HG02840 (cell line): ENCODE measurements around the gene BMPR1A.

Source experiments
- ATAC-seq: cut with Tn5 transposase; IDR thresholded peaks from one replicate; pipeline ENCODE4 v1.9.1; 2021; ENCODE audit warnings: mild to moderate bottlenecking, moderate library complexity, moderate number of reproducible peaks; ENCODE audit not compliant: unreplicated experiment, low FRiP score

The BMPR1A gene

DNA sequence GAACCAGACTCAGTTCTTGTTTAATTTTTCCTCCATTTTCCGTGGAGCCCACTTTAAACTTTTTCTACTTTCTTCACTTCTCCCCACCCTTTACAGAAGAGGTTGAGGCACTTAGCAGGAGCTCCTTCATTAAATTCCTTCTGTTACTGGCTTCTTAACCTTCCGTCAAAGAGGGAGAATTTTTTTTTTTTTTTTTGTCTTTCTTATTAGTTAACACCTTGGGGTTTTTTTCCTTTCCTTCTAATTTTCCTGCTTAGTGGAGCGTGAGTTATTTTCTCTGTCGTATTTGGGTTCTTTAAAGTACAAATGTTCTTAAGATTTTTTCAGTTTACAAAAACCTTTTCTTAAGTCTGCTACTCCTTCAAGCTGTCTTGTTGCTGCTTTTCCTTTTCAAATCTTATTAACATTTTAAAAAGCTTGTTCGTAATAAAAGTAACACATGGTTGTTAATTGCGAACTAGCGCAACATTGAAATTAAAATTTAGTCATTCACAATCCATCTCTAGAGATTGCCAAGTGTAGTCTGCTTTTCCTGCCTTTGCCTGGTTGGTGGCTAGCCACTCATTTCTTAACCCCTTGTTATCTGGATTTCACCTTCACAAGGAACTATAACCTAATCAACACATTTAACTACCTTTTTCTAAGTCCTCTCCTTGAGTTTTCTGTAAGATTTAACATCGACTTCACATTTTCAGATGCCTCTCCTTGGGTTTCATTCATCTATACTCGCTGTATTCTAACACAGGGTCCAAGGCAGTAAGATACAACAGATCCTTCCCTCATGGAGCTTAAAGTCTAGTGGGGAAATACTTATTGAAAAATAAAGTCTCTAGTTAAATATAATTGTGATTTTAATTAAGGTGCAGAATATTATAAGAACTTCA, 2.0 kb downstream of the BMPR1A start:
- no peak for ATAC-seq

DNA sequence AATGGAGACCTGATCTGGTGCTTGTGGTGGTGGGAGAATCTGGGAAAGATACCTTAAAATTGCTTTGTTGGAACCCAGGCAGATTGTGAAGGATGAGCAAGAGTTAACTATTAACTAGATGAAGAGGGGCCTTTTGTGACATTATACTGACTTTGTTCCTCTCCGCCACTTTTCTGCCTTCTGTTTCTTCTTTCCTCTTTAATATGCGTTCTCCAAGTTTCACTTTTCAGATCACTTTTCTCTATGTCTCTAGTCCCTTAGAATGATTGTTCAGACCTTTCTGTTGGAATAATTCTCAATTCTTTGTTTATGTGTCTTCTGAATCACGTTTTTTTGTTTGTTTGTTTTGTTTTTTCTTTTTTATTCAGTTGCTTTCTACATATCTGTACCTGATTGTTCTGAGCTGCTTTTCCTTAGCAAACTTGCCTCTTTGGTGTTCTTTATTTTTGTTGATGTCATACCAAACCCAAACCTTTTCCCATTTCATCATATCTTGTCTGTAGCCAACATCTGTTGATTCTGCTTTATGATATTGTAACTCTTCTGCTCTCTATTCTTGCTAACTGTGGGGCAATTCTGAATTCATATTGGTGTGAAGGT, 2.8 kb downstream of the BMPR1A start:
- ATAC-seq: no peak

DNA sequence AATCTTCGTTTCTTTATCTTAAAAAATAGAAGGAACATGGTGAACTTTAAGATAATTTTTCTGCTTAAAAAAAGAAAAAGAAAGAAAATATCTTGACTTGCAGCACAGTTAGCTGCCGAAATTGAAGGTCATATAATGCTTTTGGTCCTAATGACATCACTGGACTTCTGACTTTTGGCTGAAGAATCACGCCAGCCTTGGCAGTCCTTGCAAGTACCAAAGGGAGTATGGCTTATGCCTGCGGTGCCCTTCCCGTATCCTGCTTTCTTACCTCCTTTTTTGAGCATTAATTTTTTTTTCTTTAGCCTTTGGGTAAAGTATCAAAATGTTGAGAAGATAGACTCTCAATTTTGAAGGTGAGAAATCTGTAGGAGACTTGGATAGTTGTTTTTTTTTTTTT, 7.0 kb downstream of the BMPR1A start:
- ATAC-seq: no peak

DNA sequence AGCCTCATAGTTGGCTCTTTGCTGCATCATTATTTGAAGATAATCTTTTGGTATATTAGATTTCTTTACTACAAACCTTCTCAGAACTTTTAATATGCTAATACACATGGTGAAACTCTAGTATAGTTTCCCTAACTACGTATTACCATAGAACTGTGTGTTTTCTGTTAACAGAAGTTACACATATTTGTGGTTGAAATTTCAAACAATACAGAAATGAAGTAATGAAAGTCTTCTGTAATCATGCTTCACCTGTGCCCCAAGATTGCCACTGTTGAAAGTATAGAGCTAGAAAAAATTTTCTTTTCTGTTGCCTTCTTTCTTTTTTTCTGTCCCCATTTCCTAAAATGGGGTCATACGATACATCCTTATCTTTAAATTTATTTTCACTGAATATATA, 9.1 kb downstream of the BMPR1A start:
- ATAC-seq: no peak

DNA sequence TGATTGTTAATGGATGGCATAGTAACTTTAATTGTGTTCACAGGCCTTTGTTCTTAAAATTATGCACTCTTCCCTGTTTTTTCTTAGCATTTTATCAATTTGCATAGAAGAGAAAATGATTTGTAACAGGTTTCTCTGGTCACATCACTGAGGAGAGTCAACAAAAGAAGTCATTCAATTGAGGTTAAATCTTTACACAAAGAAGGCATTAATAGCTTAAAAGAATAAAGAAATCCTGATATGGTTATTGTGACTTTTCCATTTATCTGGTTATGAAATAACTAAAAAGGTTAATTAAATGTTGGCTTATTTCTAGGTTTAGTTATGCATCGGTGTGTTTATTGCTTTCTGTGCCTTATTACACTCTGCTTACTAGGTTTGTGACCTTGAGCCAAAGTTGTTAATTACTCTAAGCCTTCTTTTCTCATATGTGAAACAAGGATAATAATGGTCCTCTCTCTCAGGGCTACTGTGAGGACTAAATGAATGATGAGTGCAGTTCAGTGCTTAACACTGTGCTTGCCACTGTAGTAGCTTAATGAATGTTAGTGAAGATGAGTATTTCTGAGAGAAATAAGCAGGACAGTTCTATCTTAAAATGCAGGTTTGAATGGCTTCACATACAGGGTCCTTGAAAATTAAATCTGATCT, 12.1 kb downstream of the BMPR1A start:
- no peak for ATAC-seq

DNA sequence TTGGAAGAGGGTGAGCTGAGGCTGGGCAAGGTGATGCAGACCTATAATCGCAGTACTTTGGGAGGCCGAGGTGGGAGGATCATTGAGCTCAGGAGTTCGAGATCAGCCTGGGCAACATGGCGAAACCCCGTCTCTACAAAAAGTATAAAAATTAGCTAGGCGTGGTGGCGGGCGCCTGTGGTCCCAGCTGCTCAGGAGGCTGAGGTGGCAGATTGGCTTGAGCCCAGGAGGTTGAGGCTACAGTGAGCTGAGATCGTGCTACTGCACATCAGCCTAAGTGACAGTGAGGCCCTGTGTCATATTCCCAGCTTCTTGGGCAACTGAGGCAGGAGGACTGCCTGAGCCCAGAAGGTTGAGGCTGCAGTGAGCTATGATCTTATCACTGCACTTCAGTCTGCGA, 13.6 kb downstream of the BMPR1A start:
- no peak for ATAC-seq

DNA sequence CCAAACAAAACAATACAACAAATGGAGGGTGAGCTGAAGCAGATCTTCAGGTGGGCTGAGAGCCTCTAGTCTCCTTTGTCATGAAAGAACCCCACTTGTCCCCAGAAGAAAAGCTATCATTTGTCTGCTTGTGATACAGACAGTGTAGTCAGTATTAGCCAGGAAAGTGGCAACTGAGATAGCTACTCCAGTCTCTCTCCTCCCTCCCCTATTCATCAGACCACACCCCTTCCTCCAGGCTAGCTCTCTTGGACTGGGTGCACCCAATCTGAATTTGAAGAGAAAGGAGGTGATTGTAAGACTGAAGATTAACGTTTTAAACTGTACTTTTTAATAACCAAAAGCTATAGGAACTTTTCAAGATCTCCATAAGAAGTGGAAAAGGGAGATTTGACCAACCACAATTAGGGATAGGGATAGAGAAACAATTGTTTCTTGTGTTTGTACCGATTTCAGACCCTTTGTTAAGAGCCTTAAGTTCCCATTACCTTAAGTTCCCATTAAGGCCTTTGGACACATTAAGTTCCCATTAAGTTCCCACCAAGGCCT, 14.1 kb downstream of the BMPR1A start:
- ATAC-seq: no peak

DNA sequence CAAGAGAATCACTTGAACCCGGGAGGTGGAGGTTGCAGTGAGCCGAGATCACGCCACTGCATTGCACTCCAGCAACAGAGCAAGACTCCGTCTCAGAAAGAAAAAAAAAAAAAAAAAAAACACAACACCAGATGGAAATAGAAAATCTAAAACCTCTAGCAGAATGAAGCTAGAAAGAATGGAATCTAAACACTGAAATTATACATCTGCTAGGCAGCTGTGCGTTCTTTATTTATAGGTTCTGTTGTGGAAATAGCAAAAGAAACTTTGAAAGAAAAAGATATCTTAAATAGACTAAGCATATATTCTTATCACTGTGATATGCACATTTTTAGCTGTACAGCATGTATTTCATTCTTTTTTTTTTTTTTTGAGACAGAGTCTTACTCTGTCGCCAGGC, 17.1 kb downstream of the BMPR1A start:
- no peak for ATAC-seq

DNA sequence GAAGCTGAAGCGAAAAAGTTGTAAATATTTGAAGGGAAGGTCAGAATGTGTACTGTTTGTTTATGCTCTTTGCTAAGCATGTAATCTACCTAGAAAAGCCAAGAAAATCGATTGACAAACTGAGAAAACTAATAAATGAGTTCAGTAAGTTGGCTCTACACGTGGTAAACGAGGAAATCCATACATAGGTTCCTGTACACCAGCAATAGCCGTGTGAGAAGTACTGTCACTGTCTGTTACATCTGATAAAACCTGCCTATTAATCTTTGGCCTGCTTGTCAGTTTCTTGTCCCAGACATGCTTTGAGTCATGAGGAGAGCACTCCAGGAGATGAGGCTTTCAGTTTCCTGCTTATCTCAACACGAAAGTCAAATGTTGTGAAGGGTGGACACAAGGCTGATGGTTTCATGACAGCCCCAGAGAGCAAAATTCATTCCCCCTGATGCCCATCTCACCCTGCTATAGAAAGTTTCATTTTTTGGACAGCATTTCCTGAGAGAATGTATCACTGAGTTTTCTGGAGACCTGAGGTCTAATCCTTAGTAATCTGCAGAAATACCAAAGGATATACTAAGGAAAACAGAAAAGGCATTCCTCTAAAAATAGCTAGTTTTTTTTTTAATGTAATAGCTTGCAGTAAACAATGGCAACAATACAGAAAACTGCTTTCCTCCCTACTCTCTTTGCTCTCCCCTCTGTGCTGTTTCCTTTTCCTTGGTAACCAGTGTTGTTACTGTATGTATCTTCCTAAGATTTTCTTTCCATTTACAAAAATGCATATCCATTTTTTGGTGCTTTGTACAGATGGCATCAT, 18.8 kb downstream of the BMPR1A start:
- ATAC-seq: no peak

DNA sequence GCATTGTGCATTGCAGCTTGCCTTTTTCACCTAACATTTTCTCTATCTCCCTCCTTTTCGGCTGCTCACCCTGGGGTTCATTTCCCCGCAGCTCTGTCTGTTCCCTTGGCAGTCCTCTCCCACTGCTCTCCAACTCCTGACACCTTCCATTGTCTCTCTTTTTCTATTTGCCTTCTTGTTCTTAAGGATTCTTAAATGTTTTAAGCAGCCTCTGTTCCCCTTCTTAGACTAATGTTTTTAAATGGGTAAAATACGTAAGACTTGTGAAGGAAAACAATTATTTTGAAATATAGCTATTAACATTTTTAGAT, 19.4 kb downstream of the BMPR1A start:
- ATAC-seq: no peak

DNA sequence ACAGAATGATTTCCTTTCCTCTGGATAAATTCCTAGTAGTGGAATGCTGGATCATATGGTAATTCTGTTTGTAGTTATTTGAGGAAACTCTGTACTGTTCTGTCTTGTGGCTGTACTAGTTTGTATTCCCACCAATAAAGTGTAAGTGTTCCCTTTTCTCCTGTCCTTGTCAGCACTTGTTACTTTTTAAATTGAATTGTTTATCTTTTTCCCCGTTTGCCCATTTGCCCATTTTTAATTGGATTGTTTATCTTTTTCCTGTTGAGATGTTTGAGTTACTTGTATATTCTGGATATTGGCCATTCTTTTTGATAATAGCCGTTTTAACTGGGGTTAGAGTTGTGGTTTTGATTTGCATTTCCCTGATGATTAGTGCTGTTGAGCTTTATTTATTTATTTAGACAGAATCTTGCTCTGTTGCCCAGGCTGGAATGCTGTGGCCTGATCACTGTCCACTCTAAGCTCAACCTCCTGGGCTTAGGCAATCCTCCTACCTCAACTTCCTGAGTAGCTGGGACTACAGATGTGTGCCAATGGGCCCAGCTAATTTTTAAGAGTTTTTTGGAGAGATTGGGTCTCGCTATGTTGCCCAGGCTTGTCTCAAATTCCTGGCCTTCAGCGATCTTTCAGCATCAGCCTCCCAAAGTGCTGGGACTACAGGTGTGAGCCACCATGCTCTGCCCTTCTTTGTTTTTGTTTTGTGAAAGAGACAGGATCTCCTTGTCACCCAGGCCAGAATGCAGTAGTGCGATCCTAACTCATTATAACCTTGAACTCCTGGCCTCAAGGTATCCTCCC, 23.0 kb downstream of the BMPR1A start:
- no peak for ATAC-seq

DNA sequence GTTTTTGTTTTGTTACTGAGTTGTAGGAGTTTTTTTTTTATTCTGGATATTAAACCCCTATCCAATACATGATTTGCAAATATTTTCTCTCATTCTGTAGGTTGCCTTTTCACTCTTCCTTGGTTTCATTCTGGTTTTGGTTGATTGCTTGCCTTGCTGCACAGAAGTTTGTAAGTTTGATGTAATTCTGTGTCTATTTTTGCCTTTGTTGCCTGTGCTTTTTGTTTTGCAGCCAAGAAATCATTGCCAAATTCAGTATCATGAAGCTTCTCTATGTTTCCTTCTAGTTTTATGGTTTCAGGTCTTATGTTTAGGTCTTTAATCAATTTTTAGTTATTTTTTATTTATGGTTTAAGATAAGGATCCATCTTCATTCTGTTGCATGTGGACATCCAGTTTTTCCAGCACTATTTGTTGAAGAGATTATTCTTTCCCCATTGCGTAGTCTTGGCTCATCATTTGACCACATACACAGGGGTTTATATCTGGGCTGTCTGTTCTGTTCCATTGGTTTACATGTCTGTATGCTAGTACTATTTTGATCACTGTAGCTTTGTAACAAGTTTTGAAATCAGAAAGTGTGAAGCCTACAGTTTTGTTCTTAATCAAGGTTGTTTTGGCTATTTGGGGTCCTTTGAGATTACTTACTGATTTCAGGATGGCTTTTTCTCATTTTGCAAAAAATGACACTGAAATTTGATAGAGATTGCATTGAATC, 26.4 kb downstream of the BMPR1A start:
- no peak for ATAC-seq

DNA sequence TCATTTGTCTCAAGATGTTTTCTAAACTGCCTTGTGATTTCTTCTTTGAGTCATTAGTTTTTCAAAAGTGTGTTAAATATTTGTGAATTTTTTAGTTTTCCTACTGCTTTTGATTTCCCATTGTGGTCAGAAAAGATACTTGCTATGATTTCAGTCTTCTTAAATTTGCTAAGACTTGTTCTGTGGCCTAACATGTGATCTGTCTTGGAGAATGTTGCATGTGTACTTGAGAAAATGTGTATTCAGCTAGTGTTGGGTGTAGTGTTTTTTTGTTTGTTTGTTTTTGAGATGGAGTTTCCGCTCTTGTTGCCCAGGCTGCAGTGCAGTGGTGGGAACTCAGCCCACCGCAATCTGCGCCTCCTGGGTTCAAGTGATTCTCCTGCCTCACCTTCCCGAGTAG, 28.6 kb downstream of the BMPR1A start:
- ATAC-seq: no peak

DNA sequence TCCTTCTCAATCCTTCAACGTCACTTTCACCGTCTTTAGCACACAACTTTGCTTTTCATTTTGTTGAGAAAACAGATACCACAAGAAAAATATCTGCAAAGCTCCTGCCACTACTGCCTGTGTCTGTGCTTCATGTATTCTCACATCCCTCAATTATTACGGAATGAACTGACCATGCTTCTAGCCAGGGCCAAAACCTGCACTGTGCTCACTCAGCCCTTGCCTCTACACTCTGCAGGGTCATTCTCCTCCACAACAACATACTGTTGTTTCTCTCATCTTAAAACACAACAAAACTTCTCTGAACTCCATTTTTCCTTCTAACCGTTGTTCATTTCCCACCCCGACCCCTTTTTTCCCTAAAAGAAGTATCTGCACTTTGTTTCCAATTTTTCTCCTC, 29.5 kb downstream of the BMPR1A start:
- no peak for ATAC-seq

DNA sequence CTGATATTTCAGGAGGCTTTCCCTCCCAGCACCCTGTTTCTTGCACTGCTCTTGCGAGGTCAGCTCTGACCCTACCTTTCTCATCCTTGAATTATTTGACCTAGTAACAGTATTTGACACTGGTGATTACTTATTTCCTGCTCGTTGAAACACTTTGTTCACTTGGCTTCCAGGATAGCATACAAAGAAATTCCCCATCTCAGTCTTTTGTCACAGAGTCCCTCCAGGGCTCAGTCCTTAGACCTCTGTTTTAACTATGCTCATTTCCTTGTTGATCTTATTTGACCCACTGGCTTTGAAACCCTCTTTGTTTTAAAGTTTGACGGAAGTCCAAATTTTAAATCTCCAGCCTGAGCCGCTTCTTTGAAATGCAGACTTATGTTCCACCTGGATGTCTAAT, 29.9 kb downstream of the BMPR1A start:
- no peak for ATAC-seq

DNA sequence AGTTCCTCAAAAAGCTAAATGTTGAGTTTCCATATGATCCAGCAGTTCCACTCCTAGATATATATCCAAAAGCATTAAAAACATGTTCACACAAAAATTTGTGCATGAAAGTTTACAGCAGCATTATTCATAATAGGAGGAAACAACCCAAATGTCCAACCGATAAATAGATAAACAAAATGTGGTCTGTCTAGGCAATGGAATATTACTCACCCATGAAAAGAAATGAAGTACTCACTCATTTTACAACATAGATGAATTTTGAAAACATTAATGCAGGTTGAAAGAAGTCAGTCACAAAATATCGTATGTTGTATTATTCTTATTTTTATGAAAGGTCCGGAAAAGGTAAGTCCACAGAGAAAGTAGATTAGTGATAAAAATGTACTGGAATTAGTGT, 34.0 kb downstream of the BMPR1A start:
- ATAC-seq: no peak

DNA sequence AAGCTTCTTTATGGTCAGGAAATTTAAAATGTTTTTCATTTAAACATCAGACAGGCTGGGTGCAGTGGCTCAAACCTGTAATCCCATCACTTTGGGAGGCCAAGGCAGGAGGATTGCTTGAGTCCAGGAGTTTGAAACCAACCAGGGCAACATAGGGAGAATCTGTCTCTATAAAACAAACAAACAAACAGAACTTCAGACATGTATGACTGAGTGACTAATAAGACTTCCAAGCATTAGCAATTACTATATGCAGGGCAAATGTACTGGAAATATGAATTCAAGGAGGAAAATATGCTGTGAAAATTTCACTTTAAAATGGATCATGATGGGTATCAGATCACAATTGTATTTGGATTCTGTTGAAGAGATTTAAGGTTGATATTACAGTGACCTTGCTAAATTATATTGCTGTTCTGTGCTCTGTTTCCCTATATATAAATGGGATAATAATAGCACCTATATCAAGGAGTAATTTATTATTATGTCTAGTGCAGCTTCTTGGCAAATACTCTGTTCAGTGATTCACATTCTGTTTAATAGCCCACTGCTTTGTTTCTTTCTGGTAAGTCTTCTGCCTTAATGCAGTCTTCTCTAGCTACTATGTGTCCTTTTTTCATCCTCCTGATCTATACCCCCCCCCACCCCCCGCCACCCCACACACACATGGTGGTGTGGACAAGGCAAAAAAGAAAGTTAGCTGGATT, 36.2 kb downstream of the BMPR1A start:
- no peak for ATAC-seq

DNA sequence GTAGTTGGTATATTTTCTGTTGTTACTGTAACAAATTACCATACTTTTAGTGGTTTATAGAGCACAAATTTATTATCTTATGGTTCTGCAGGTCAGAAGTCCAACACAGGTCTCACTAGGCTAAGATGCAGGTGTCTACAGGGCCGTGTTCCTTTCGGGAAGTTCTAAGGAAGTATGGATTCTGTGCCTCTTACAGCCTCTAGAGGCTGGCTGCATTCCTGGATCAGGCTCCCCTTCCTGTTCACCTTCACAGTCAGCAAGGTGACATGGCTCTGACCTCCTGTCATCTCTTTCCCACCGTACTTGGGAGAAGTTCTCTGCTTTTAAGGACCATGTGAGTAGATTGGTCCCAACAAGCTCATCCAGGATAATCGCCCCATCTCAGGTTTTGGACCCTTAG, 37.3 kb downstream of the BMPR1A start:
- no peak for ATAC-seq

DNA sequence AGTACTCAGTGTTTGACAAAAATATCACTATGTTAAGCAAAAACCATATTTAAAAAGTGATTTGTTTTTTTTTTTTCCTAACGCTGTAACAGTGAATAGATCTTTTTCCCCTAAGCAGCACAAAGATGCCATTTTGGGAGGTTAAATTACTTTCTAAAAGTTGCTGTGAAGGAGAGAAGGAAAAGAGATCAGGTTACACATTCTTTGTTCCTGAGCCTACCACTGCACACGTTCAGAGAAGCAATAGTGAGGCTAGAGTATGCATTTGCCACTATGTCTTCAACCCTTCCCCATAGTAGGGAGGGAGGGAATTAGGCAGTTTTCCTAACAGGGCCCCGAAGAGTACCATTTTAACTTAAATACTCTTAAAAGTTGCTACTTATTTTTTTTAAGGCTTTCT, 38.9 kb downstream of the BMPR1A start:
- no peak for ATAC-seq
